NCI-H2081 (cell line): ENCODE results near the gene ATP8B3.

ENCODE experiments used
- DNase-seq, 2 experiments: peaks; one replicate each; lab custom pipeline; 2025; lab: John Stamatoyannopoulos, UW

ATP8B3 gene

DNA sequence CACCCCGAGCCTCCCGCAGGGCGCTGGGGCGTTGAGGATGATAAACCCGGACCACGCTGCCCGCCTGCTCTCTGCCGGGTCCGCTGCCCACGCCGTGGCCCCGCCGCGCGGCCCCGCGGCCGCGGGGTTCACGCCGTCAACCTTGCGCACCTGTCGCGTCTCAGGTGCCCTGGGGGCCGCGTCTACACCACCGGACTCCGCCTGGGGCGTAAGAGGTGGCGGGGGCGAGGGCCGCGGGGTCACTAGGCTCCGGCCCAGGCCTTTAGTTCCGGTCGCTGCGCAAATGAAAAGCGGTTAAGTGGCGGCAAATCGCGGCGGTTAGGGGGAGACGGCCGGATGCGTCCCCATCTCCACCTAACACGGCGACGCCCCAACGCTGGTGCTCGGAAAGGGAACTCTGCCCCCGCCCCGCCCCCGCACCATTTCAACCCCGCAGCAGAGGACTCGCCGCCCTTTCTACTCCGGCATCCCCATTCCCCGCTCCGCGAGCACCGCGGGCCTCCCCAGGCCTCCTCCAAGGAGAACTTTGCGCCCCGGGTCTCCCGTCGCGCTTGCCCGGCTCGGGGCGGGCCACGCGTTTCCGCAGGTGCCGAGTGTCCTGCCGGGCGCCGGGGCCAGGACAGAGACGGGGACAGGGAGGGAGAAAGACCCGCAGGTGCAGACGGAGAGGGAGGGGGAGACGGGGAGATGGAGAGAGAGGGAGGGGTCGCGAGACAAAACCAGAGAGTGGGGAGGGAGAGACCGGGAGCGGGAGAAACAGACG lies 54.4 kb downstream of the ATP8B3 start:
- DNase-seq = no peak

GRCh38 chr19:1756705-1757465 lies 55.2 kb downstream of the ATP8B3 start:
- DNase-seq = no peak

- DNase-seq = no peak
These were observed 55.8 kb downstream of the ATP8B3 start for GRCh38 chr19:1756264-1756663.

GRCh38 chr19:1755467-1756171 lies 56.5 kb downstream of the ATP8B3 start:
- no peak for DNase-seq

- no peak for DNase-seq
These were observed 57.2 kb downstream of the ATP8B3 start for GRCh38 chr19:1754636-1755466.

DNA sequence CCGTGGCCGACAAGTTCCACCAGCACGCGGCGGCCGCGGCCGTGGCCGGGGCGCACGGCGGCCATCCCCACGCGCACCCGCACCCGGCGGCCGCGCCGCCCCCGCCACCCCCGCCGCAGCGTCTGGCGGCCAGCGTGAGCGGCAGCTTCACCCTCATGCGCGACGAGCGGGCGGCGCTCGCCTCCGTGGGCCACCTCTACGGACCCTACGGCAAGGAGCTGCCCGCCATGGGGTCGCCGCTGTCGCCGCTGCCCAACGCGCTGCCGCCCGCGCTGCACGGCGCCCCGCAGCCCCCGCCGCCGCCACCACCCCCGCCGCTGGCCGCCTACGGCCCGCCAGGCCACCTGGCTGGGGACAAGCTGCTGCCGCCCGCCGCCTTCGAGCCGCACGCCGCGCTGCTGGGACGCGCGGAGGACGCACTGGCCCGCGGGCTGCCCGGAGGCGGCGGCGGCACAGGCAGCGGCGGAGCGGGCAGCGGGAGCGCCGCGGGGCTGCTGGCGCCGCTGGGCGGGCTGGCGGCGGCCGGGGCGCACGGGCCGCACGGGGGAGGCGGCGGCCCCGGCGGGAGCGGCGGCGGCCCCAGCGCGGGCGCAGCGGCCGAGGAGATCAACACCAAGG lies 57.9 kb downstream of the ATP8B3 start:
- DNase-seq = no peak

GRCh38 chr19:1752757-1753728 lies 59.0 kb downstream of the ATP8B3 start, which contains the start of gene ONECUT3:
TSS of gene ONECUT3 (plus strand) at chr19:1753506. CDS start at chr19:1753663, 157 bp downstream.
- no peak for DNase-seq

DNA sequence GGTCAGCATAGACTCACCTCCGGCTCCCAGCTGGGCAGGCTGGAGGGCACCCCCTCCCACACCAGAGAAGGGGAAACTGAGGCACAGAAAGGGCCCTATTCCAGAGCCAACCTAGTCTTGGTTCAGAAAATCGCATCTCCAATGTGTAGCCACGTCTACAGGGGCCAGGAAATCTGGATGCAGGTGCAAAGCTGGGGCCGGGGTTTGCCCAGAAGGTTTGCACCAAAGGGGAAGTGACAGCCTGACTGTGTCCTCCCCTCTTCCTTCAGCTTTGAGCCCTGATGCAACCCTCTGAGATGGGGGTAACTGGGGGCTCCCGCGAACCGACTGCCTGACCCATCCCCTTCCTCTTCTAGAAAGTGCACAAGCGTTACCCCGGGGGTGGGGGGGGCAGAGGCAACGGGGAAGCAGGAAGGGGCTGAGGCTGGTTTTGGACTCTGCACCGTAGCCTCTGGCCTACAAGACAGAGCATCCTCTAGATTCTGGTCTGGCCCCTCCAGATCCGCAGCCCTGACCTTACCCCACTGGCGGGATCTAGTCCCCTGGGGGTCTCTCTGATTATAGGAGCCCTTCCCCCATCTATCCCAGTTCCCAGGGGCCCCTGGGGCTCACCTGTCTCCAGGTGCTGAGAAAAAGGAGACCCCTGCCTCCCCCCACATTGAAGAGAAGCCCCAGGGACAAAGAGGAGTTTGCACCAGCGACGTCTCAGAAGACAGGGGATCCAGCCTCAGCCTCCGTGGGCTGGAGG lies 59.9 kb downstream of the ATP8B3 start:
- DNase-seq = no peak

GRCh38 chr19:1751367-1752008 lies 60.6 kb downstream of the ATP8B3 start:
- DNase-seq = no peak

DNA sequence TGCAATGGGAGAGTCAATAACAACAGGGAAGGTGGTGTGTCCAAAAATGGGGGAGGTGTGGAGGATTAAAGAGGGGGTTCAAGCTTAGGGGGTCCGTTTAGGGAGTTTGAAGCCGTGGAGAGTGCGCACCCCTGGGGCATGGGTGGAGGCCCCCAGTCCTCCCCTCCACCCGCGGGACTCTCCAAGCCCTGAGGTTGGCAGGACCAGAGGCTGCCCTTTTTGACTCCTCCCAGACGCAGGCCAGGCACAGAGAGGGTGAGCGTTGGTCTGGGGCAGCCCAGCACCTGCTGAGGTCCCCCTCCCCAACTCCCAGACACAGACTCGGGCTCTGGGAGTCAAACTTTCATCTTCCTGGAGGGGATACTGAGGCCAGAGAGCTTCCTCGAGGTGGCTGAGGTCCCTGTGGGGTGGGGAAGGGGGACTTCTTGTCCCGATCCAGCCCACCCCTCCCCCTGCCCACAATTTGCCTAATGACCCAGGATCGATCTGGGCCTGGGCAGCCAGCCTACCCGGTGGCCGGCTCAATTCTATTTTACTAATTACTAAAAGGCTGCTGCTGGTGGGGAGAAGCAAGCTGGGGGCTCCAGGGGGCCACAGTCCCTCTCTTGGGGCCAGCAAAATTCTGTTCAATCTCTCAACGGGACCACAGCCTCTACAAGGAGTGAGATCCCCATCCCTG lies 61.6 kb downstream of the ATP8B3 start:
- DNase-seq = no peak

GRCh38 chr19:1749373-1750342 lies 62.4 kb downstream of the ATP8B3 start:
- DNase-seq = no peak

GRCh38 chr19:1748873-1749341 lies 63.2 kb downstream of the ATP8B3 start:
- DNase-seq = no peak

- DNase-seq = no peak
These were observed 63.8 kb downstream of the ATP8B3 start for GRCh38 chr19:1748115-1748872.

- DNase-seq = no peak
These were observed 64.6 kb downstream of the ATP8B3 start for GRCh38 chr19:1747285-1748114.
